ENCODE data around the gene CLASRP. TPM values are rescaled to one million over a fixed set of nuclear protein-coding genes. Genes with fewer than 3 reads are reported as not detected.

The CLASRP gene
- total RNA-seq, 3 donors from 2014 or later, result 49.9 to 80.3 (median 57.0) TPM

DNA sequence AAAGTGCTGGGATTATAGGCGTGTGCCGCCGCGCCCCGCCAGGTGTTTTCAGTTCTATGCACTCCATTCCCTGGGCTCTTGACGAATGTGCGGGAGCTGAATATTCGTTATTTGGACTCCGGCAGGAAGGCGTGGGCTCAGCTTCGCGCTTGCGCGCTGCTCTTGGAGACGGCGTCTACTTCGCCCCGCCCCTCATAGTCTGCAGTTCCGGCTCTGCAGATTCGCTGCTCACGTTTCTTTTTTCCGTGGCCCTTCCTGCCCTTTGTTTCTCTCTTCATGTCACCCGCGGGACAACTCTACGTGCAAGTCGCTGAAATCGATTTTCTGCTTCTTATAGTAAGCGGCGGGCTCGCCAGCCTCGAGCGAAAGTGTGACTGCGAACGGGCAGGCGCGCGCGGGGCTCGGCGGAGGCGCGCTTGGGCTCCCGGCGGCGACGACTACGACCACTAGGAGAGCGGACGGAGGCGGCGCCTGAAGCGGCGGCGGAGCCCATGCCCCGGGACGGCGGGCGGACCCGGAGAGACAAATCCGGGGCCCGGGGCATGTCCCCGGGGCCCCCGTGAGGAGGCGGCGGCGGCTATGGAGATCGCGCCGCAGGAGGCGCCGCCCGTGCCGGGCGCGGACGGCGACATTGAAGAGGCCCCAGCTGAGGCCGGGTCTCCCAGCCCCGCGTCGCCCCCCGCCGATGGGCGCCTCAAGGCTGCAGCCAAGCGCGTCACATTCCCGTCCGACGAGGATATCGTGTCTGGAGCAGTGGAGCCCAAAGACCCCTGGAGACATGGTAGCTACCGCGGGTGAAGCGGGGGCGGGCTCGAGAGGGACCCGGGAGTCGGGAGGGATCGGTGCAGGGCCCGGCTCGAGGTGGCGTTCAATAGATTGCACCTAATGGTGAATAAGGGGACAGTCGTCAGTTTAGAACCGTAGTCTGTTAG, 54.2 kb downstream of the CLASRP start, which contains the start of gene PPP1R37:
Gene PPP1R37 (plus strand): TSS at position 433 of the 932 bp plus-strand sequence. CDS start 147 bp downstream, at position 580.
- Histone ChIP-seq H3K4me3 (peak within 1 kb of the TSS; percentile 91 to 99 (median 96)), H3K27me3 (no peaks in the 10 kb centered on the region), H3K27ac (peak within 1 kb of the TSS; percentile 90 to 91), H3K4me1 (peaks cover 11 to 32% of the 10 kb centered on the region in 2 donors), H3K36me3 (no peaks in the 10 kb centered on the region), H3K9me3 (no peaks in the 10 kb centered on the region)
- peak; percentile 90 to 91 for DNase-seq (ENCODE audit: low spot score in 2 of 2)
- intact Hi-C loops (cut with DNase I; ENCODE audit: low total_unique reads), result no loop called here
- peak; percentile 60 to 80 (median 64) for TF ChIP-seq POLR2AphosphoS5 (IDR thresholded peaks at IDR 0.05)
- TF ChIP-seq, protein P1, sequence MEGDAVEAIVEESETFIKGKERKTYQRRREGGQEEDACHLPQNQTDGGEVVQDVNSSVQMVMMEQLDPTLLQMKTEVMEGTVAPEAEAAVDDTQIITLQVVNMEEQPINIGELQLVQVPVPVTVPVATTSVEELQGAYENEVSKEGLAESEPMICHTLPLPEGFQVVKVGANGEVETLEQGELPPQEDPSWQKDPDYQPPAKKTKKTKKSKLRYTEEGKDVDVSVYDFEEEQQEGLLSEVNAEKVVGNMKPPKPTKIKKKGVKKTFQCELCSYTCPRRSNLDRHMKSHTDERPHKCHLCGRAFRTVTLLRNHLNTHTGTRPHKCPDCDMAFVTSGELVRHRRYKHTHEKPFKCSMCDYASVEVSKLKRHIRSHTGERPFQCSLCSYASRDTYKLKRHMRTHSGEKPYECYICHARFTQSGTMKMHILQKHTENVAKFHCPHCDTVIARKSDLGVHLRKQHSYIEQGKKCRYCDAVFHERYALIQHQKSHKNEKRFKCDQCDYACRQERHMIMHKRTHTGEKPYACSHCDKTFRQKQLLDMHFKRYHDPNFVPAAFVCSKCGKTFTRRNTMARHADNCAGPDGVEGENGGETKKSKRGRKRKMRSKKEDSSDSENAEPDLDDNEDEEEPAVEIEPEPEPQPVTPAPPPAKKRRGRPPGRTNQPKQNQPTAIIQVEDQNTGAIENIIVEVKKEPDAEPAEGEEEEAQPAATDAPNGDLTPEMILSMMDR (IDR thresholded peaks at IDR 0.05), result peak in 1 of 3 donors; percentile 12
- TF ChIP-seq POLR2A (IDR thresholded peaks at IDR 0.05), result peak; percentile 14

DNA sequence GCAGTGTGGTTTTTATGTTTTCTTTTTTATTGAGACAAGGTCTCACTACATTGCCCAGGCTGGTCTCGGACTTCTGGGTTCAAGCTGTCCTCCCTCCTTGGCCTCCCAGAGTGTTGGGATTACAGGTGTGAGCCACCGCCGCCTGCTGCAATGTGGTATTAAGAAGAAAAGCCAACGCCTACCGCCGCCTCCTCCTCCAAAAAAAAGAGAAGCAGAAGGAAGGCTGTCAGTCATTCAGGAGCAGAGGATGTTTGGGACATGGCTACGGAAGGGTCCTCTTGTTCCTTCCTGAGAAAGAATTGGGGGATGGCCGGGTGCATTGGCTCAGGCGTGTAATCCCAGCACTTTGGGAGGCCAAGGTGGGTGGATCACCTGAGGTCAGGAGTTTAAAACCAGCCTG, 55.3 kb downstream of the CLASRP start:
- Histone ChIP-seq H3K4me1 (peaks cover 21 to 42% of the 10 kb centered on the region in 2 donors), H3K36me3 (no peaks in the 10 kb centered on the region), H3K27ac (no peak overlapping the region), H3K27me3 (no peaks in the 10 kb centered on the region), H3K9me3 (no peaks in the 10 kb centered on the region), H3K4me3 (peak overlapping the region; percentile 91 to 99 (median 96))
- intact Hi-C loops (cut with DNase I; ENCODE audit: low total_unique reads), result no loop called here
- TF ChIP-seq POLR2AphosphoS5 (IDR thresholded peaks at IDR 0.05) (no peak), POLR2A (IDR thresholded peaks at IDR 0.05) (no peak)
- TF ChIP-seq, protein P1 (IDR thresholded peaks at IDR 0.05), result no peak
- no peak for DNase-seq (ENCODE audit: low spot score in 2 of 2)

DNA sequence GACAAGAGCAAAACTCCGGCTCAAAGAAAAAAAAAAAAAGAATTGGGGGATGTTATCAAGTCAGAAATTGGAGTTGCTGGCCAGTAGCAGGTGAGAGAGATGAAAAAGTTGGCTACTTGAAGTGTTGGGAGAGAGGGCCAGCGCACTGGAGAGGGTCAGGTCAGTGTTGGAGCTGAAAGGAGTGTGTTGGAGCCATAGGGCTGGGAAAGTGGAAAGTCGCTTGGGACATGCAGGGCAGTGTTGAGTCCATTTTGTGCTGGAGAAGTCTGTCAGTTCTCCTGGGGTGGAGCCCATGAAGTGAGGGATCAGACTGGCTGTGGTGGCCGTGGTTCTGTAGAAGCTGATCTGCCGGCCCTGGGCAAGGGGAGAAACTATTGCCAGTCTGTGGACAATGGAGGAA, 55.9 kb downstream of the CLASRP start:
- H3K36me3 ChIP-seq, result no peaks in the 10 kb centered on the region
- H3K27ac ChIP-seq, result no peak overlapping the region
- peaks cover 21 to 47% of the 10 kb centered on the region in 2 donors for H3K4me1 ChIP-seq
- no peaks in the 10 kb centered on the region for H3K27me3 ChIP-seq
- peak overlapping the region in 1 of 3 donors; percentile 91 for H3K4me3 ChIP-seq
- DNase-seq (ENCODE audit: low spot score in 2 of 2), result no peak
- no peaks in the 10 kb centered on the region for H3K9me3 ChIP-seq
- intact Hi-C loops (cut with DNase I; ENCODE audit: low total_unique reads), result no loop called here
- TF ChIP-seq, protein P1 (IDR thresholded peaks at IDR 0.05), result no peak
- TF ChIP-seq POLR2A (IDR thresholded peaks at IDR 0.05), result no peak
- TF ChIP-seq POLR2AphosphoS5 (IDR thresholded peaks at IDR 0.05), result no peak

DNA sequence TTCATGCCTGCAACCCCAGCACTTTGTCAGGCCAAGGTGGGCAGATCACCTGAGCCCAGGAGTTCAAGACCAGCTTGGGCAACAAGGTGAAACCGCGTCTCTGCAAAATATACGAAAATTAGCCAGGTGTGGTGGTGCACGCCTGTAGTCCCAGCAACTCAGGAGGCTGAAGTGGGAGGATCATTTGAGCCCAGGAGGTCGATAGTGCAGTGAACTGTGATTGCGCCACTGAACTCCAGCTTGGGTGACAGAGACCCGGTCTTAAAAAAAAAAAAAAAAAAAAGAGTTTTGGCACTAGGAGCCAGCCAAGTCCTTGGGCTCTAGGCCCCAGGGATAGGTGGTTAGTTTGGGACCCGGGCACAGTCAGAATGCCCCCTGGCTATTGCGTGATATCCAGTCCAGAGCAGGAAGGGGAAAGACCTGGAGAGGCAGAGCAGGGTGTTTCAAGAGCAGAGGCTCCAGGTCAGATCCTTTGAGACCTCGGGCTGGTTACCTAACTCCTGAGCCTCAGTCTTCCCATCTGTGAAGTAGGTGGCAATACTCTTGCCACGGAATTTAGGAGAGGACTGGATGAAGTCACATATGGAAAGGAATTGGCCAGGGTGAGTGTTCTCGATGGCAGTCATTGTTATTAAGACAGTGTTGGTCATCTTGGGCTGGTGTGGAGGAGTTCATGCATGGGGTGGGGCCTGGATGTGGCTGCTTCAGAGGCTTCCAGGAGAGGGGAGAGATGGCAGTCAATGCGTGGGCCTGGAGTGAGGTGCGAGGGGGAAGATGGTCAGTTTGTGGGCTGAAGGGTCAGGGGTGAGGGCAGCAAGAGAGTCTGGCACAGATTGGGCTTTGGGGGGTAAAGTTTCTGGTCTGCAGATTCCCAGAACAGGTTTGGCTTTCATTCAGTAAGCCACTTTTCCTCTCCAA, 56.9 kb downstream of the CLASRP start:
- peak overlapping the region in 1 of 2 donors; percentile 93 for H3K27ac ChIP-seq
- TF ChIP-seq POLR2A (IDR thresholded peaks at IDR 0.05) (no peak), POLR2AphosphoS5 (IDR thresholded peaks at IDR 0.05) (no peak)
- TF ChIP-seq, protein P1 (IDR thresholded peaks at IDR 0.05), result no peak
- H3K27me3 ChIP-seq, result no peaks in the 10 kb centered on the region
- H3K4me3 ChIP-seq, result peak overlapping the region in 1 of 3 donors; percentile 91
- no peak for DNase-seq (ENCODE audit: low spot score in 2 of 2)
- intact Hi-C loops (cut with DNase I; ENCODE audit: low total_unique reads), result no loop called here
- H3K9me3 ChIP-seq, result no peaks in the 10 kb centered on the region
- peaks cover 21 to 44% of the 10 kb centered on the region in 2 donors for H3K4me1 ChIP-seq
- no peaks in the 10 kb centered on the region for H3K36me3 ChIP-seq

Measured in breast epithelium (tissue), 4 donors.